Activated naive CD4-positive, alpha-beta T cell treated with anti-CD3 and anti-CD28 coated beads, Interleukin-2, amount 50 U/mL, for 24 hours (primary cell): ENCODE data around the gene ZSCAN16.
"Not testable (repeated sequence)": the region's sequence is repeated elsewhere in the genome, so short reads cannot be mapped to it uniquely, and the experiment has no call there.

Experiments used
- H3K27ac Mint-ChIP-seq: one replicate; pipeline ENCODE4 v1.8.0; 2021; ENCODE audit warnings: mild to moderate bottlenecking, mixed read lengths
- H3K27me3 Mint-ChIP-seq: one replicate; pipeline ENCODE4 v1.8.0; 2021; ENCODE audit warnings: mixed read lengths
- H3K36me3 Mint-ChIP-seq: one replicate; pipeline ENCODE4 v1.8.0; 2021; ENCODE audit warnings: mixed read lengths
- H3K4me1 Mint-ChIP-seq: one replicate; pipeline ENCODE4 v1.8.0; 2021; ENCODE audit warnings: mixed read lengths
- H3K4me3 Mint-ChIP-seq: one replicate; pipeline ENCODE4 v1.8.0; 2021; ENCODE audit warnings: mild to moderate bottlenecking, mixed read lengths
- H3K9me3 Mint-ChIP-seq: one replicate; pipeline ENCODE4 v1.8.0; 2021; ENCODE audit warnings: mixed read lengths

ZSCAN16 gene

DNA sequence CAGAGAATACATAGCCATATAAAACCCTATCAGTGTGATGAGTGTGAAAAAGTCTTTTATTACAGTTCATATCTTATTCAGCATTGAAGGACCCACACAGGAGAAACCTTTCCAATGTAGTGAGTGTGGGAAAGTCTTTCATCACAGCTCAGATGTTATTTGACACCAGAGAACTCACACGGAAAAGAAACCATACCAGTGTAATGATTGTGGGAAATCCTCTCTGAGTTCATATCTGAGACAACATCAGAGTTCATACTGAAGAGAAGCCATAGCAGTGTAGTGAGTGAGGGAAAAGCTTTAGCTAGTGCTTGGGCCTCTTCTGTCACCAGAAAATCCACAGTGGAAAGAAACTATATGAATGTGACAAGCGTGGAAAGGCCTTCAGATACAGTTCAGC lies 8.6 kb upstream of the ZSCAN16 start:
- Mint-ChIP-seq H3K4me1 (no peaks in the 10 kb centered on the region), H3K27me3 (no peaks in the 10 kb centered on the region), H3K4me3 (no peak overlapping the region), H3K9me3 (no peaks in the 10 kb centered on the region), H3K36me3 (peaks cover 20% of the 10 kb centered on the region), H3K27ac (no peak overlapping the region)

GRCh38 chr6:28117386-28118050 lies 6.9 kb upstream of the ZSCAN16 start:
- Mint-ChIP-seq H3K27me3 (no peaks in the 10 kb centered on the region), H3K9me3 (no peaks in the 10 kb centered on the region), H3K36me3 (peaks cover 25% of the 10 kb centered on the region)

GRCh38 chr6:28118217-28118616 lies 6.2 kb upstream of the ZSCAN16 start:
- Mint-ChIP-seq H3K27me3 (no peaks in the 10 kb centered on the region), H3K27ac (no peak overlapping the region), H3K9me3 (no peaks in the 10 kb centered on the region), H3K4me1 (peaks cover 7% of the 10 kb centered on the region), H3K36me3 (peaks cover 28% of the 10 kb centered on the region), H3K4me3 (no peak overlapping the region)

More at GRCh38 chr6:28117386-28118050, 6.9 kb upstream of the ZSCAN16 start:
- Mint-ChIP-seq H3K4me1 (no peaks in the 10 kb centered on the region), H3K4me3 (no peak overlapping the region), H3K27ac (no peak overlapping the region)

- Mint-ChIP-seq H3K27me3 (no peaks in the 10 kb centered on the region), H3K27ac (no peak overlapping the region), H3K36me3 (peaks cover 22% of the 10 kb centered on the region), H3K4me3 (no peak overlapping the region), H3K9me3 (no peaks in the 10 kb centered on the region), H3K4me1 (peaks cover 41% of the 10 kb centered on the region)
Measured at GRCh38 chr6:28121876-28122275, 2.5 kb upstream of the ZSCAN16 start.

DNA sequence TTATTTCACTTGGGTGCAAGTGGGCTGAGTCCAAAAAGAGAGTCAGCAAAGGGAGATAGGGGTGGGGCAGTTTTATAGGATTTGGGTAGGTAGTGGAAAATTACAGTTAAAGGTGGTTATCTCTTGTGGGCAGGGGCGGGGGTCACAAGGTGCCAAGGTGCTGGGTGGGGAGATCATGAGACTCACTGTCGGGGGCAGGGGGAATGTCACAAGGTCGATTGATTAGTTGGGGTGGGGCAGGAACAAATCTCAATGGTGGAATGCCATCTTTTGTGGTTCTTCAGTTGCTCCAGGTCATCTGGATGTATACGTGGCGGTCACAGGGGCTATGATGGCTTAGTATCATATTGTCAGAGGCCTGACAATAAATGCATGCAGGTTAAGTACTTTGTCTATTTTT lies 2.1 kb upstream of the ZSCAN16 start:
- Mint-ChIP-seq H3K36me3 (peaks cover 22% of the 10 kb centered on the region), H3K4me1 (peaks cover 45% of the 10 kb centered on the region)
- H3K27me3 Mint-ChIP-seq, H3K27ac Mint-ChIP-seq, H3K4me3 Mint-ChIP-seq, H3K9me3 Mint-ChIP-seq: not testable (repeated sequence)

DNA sequence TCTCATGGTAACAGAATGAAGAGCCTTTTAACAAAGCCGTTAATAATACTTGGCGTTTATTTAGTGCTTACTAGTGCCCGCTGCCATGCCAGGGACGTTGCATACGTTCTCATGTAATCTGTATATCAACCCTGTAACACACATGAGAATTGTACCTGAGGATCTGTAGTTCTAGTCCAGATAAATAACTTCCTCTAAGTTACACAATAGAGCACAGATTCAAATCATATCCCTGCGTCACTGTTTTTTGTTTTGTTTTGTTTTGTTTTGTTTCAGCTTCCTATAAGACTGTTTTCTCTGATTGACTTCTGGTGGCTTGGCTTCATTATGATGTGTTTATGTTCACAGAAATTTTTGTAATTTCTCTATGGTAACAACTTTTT lies 553 bp downstream of the ZSCAN16 start:
- peak overlapping the region; percentile 93 for H3K27ac Mint-ChIP-seq
- H3K9me3 Mint-ChIP-seq: no peaks in the 10 kb centered on the region
- H3K27me3 Mint-ChIP-seq: no peaks in the 10 kb centered on the region
- H3K4me1 Mint-ChIP-seq: peaks cover 68% of the 10 kb centered on the region
- peak overlapping the region; percentile 95 for H3K4me3 Mint-ChIP-seq
- H3K36me3 Mint-ChIP-seq: peaks cover 23% of the 10 kb centered on the region

DNA sequence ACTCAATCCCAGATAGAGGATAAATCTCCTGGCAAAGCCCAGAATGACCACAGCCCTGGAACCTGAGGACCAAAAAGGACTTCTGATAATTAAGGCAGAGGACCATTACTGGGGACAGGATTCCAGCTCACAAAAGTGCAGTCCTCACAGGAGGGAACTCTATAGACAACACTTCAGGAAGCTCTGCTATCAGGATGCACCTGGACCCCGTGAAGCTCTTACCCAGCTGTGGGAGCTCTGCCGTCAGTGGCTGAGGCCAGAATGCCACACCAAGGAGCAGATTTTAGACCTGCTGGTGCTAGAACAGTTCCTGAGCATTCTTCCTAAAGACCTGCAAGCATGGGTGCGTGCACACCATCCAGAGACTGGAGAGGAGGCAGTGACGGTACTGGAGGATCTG lies 992 bp downstream of the ZSCAN16 start:
- no peaks in the 10 kb centered on the region for H3K9me3 Mint-ChIP-seq
- no peaks in the 10 kb centered on the region for H3K27me3 Mint-ChIP-seq
- H3K4me3 Mint-ChIP-seq: peak overlapping the region; percentile 95
- peaks cover 19% of the 10 kb centered on the region for H3K36me3 Mint-ChIP-seq
- peak overlapping the region; percentile 93 for H3K27ac Mint-ChIP-seq
- peaks cover 72% of the 10 kb centered on the region for H3K4me1 Mint-ChIP-seq

DNA sequence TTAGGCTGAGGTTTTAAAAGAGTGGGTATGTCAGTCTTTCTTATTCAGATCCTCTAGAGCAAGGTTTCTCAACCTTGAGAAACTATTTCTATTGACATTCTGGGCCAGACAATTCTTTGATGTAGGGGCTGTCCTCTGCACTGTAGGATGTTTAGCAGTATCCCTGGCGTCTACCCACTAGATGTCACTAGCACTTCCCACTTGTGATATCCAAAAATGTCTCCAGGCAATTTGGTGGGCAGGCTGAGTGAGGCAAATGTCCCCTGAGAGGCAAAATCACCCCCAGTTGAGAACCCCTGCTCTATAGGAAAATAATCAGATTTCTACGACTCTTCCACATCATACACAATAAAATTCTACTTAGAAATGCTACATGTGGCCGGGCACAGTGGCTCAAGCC lies 9.6 kb downstream of the ZSCAN16 start:
- H3K27me3 Mint-ChIP-seq: no peaks in the 10 kb centered on the region
- peak overlapping the region; percentile 87 for H3K27ac Mint-ChIP-seq
- peaks cover 69% of the 10 kb centered on the region for H3K4me1 Mint-ChIP-seq
- no peaks in the 10 kb centered on the region for H3K9me3 Mint-ChIP-seq
- peak overlapping the region; percentile 55 for H3K4me3 Mint-ChIP-seq
- peaks cover 19% of the 10 kb centered on the region for H3K36me3 Mint-ChIP-seq

DNA sequence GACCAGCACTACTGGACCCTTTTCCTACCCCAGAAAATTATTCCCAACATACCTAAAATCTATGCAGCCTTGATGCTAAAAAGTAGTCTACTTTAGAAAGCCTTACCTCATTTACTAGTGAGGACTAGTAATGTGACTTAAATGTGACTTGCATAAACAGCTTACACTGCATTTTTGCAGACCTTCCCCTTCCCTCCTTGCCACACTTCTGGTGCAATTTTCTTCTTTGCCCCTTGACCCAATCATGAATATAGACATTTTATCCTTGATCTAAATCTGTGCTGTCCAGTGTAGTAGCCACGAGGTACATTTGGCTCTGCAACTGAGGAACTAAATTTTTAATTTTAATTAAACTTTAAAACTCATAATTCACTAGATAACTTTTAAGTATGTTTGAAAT lies 10.3 kb downstream of the ZSCAN16 start:
- H3K4me3 Mint-ChIP-seq: peak overlapping the region; percentile 55
- no peaks in the 10 kb centered on the region for H3K9me3 Mint-ChIP-seq
- H3K27me3 Mint-ChIP-seq: no peaks in the 10 kb centered on the region
- peak overlapping the region; percentile 87 for H3K27ac Mint-ChIP-seq
- peaks cover 16% of the 10 kb centered on the region for H3K36me3 Mint-ChIP-seq
- peaks cover 69% of the 10 kb centered on the region for H3K4me1 Mint-ChIP-seq

GRCh38 chr6:28135393-28135792 lies 11.0 kb downstream of the ZSCAN16 start:
- peak overlapping the region; percentile 99 for H3K4me3 Mint-ChIP-seq
- peaks cover 69% of the 10 kb centered on the region for H3K4me1 Mint-ChIP-seq
- H3K36me3 Mint-ChIP-seq: peaks cover 16% of the 10 kb centered on the region
- H3K9me3 Mint-ChIP-seq: no peaks in the 10 kb centered on the region
- H3K27me3 Mint-ChIP-seq: no peaks in the 10 kb centered on the region
- peak overlapping the region; percentile 99 for H3K27ac Mint-ChIP-seq

DNA sequence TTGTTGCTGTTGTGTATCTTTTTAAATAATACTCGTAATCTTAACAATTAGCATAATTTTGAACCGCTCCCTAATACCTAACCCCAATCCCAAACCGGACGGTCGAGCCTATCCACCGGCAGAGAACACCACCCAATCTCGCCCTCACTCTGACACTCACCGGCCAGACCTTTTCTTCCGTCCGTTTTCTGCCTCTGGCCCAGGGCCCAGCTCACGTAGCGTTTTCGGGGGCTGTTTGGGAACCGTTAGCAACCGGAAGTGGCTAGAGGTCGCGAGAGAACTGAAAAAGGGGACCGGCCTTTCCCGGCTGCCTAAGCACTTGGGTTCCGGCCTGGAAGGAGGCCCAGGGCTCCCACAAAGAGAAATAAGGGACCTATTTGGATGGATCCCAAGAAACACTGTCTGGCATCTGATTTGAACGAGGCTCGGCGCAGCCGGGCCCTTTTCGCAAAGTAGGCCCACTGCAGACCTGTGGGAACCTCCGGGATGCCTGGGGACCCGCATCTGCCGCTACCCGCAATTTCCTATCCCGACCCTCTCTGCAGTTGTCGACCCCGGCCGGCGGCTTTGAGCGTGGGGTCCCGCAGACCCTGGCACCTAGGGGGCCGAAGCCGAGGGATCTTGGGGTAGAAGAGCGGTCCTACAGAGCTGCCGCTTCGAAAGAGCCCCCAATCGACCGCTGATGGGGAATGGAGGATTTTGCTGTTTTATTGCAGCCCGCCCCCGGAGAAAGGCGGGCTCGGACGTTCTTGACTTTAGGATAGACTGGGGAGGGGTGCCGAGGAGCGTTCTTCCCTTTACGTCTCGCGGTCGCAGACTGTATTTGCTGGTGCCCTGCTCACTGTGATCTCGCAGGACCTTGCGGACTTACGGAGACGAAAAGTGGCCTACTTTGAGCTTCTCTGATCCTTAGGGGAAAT lies 12.4 kb downstream of the ZSCAN16 start:
- Mint-ChIP-seq H3K36me3 (peaks cover 13% of the 10 kb centered on the region), H3K27ac (peak overlapping the region; percentile 99), H3K4me1 (peaks cover 74% of the 10 kb centered on the region), H3K4me3 (peak overlapping the region; percentile 99), H3K27me3 (no peaks in the 10 kb centered on the region), H3K9me3 (no peaks in the 10 kb centered on the region)

DNA sequence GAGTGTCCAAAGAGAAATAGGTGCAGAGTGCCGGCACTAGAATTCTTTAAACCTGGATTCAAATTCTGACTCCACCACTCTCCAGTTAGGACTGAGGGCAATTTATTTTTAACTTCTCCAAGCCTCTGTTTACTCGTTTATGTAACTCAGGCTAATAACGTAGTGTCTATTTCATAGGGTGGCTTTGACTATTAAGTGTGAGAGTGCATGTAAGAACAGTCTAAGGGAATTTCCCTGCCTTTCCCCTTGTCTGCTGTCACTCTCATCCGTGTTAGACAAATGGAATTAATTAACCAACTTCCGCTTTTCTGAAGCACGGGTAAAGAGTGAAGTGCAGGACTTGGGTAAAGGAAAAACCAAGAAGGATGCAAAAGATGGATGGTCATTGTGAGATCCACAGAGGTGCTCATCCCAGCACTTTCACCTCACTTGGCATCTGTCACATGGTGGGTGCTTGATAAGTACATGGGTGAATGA lies 13.1 kb downstream of the ZSCAN16 start:
- Mint-ChIP-seq H3K27ac (peak overlapping the region; percentile 99), H3K27me3 (no peaks in the 10 kb centered on the region), H3K36me3 (peaks cover 13% of the 10 kb centered on the region), H3K9me3 (no peaks in the 10 kb centered on the region), H3K4me3 (peak overlapping the region; percentile 99), H3K4me1 (peaks cover 79% of the 10 kb centered on the region)

GRCh38 chr6:28139860-28140543 lies 15.6 kb downstream of the ZSCAN16 start:
- H3K4me1 Mint-ChIP-seq: peaks cover 72% of the 10 kb centered on the region

GRCh38 chr6:28140616-28141015 lies 16.2 kb downstream of the ZSCAN16 start:
- Mint-ChIP-seq H3K4me1 (peaks cover 74% of the 10 kb centered on the region), H3K9me3 (no peaks in the 10 kb centered on the region), H3K27me3 (no peaks in the 10 kb centered on the region), H3K27ac (peak overlapping the region; percentile 97), H3K4me3 (peak overlapping the region; percentile 96), H3K36me3 (peaks cover 6% of the 10 kb centered on the region)

More at GRCh38 chr6:28139860-28140543, 15.6 kb downstream of the ZSCAN16 start:
- Mint-ChIP-seq H3K4me3 (peak overlapping the region; percentile 96), H3K9me3 (no peaks in the 10 kb centered on the region), H3K27me3 (no peaks in the 10 kb centered on the region), H3K36me3 (peaks cover 9% of the 10 kb centered on the region), H3K27ac (peak overlapping the region; percentile 97)

GRCh38 chr6:28141500-28142329 lies 17.3 kb downstream of the ZSCAN16 start, which contains the start of gene ZKSCAN8:
Gene ZKSCAN8 (plus strand): TSS chr6:28141883. CDS start chr6:28148408, 6,525 bp downstream.
- Mint-ChIP-seq H3K27me3 (no peaks in the 10 kb centered on the region), H3K4me1 (peaks cover 74% of the 10 kb centered on the region), H3K36me3 (peaks cover 7% of the 10 kb centered on the region), H3K4me3 (peak within 1 kb of the TSS; percentile 96), H3K27ac (peak within 1 kb of the TSS; percentile 91), H3K9me3 (no peaks in the 10 kb centered on the region)
